Tibial nerve (tissue), 4 donors: Measurements from ENCODE around the gene MPZL1. TPM values are rescaled to one million over a fixed set of nuclear protein-coding genes. Genes with fewer than 3 reads are reported as not detected.

Experiments used
- DNase-seq, 2 donors: peaks; one replicate each; pipeline ENCODE4 v3.0.0-alpha.2; 2019; ENCODE audit warnings: low spot score in 2 of 2
- H3K27ac ChIP-seq, 4 donors: fragments of 200-600 bp; sonication (generic) in 3 of 4; one replicate each; pipeline ENCODE4 v1.5.1; 2017 to 2019; ENCODE audit warnings: mild to moderate bottlenecking in 1 of 4
- H3K27me3 ChIP-seq, 2 donors: fragments of 200-600 bp; sonication (generic) in 1 of 2; one replicate each; pipeline versions ENCODE4 v1.5.1 to v1.6.0; 2017 to 2019
- H3K36me3 ChIP-seq, 3 donors: fragments of 200-600 bp; sonication (generic); one replicate each; pipeline ENCODE4 v1.5.1; 2018 to 2019
- H3K4me1 ChIP-seq, 4 donors: fragments of 200-600 bp; sonication (generic) in 3 of 4; one replicate each; pipeline ENCODE4 v1.5.1; 2017 to 2019
- H3K4me3 ChIP-seq, 4 donors: fragments of 200-600 bp; sonication (generic) in 3 of 4; one replicate each; pipeline ENCODE4 v1.5.1; 2017 to 2019; ENCODE audit warnings: mild to moderate bottlenecking in 1 of 4, moderate library complexity in 1 of 4
- H3K9me3 ChIP-seq, 4 donors: fragments of 200-600 bp; sonication (generic) in 3 of 4; one replicate each; pipeline ENCODE4 v1.5.1; 2017 to 2019
- CTCF ChIP-seq, 5 experiments: fragments of 200-600 bp in 3 of 5; fragments of 450-650 bp in 2 of 5; sonication (generic) in 3 of 5; IDR thresholded peaks; one replicate each; pipeline ENCODE4 v1.5.1; 2016 to 2019; ENCODE audit warnings: antibody characterized with exemption in 5 of 5, mild to moderate bottlenecking in 3 of 5, moderate library complexity in 2 of 5
- EP300 ChIP-seq, 2 donors: sonication (generic); formaldehyde crosslinking; IDR thresholded peaks; one replicate each; pipeline ENCODE4 v1.6.1; 2017; ENCODE audit warnings: antibody characterized with exemption in 2 of 2, mild to moderate bottlenecking in 1 of 2
- POLR2A ChIP-seq, 2 donors: fragments of 450-650 bp; IDR thresholded peaks; one replicate each; pipeline ENCODE4 v1.6.1; 2017; ENCODE audit warnings: antibody characterized with exemption in 2 of 2, mild to moderate bottlenecking in 2 of 2, moderate library complexity in 2 of 2
- WGBS, 2 donors: methylation state at CpG; one replicate each; pipeline ENCODE4 v1.1.5; 2018; 5-methylcytosine and 5-hydroxymethylcytosine counted together
- total RNA-seq, 4 donors: library from RNA; depleted of rRNA; stranded (reverse); fragments of >200 nt; gene quantifications; one replicate each; pipeline ENCODE4 v1.1.0, GENCODE V29; 2016

Gene MPZL1
- total RNA-seq, 4 donors from 2014 or later = 50.1 to 76.0 (median 71.7) TPM

- Histone ChIP-seq H3K4me1 (peaks cover 0 to 12% (median 0%) of the 10 kb centered on the region in 4 donors), H3K9me3 (no peaks in the 10 kb centered on the region), H3K27ac (no peak overlapping the region), H3K27me3 (no peaks in the 10 kb centered on the region), H3K4me3 (no peak overlapping the region), H3K36me3 (no peaks in the 10 kb centered on the region)
- TF ChIP-seq EP300 (IDR thresholded peaks at IDR 0.05) = no peak
- TF ChIP-seq CTCF (IDR thresholded peaks at IDR 0.05) = peak; percentile 77 to 94 (median 90)
- no peak for TF ChIP-seq POLR2A (IDR thresholded peaks at IDR 0.05)
- peak; percentile 72 to 96 for DNase-seq
- 21 to 27% methylated on average over 7 of the region's 7 CpGs for WGBS, 2 donors
Observed at GRCh38 chr1:167687919-167688519, 33.8 kb upstream of the MPZL1 start.

GRCh38 chr1:167689567-167689920, 32.2 kb upstream of the MPZL1 start:
- TF ChIP-seq EP300 (IDR thresholded peaks at IDR 0.05) = no peak
- TF ChIP-seq CTCF (IDR thresholded peaks at IDR 0.05) = no peak
- TF ChIP-seq POLR2A (IDR thresholded peaks at IDR 0.05) = no peak
- peaks cover 0 to 12% (median 0%) of the 10 kb centered on the region in 4 donors for H3K4me1 ChIP-seq
- H3K27ac ChIP-seq = no peak overlapping the region
- no peak overlapping the region for H3K4me3 ChIP-seq
- no peaks in the 10 kb centered on the region for H3K36me3 ChIP-seq
- 51 to 60% methylated on average over 5 of the region's 5 CpGs for WGBS, 2 donors
- no peak for DNase-seq
- no peaks in the 10 kb centered on the region for H3K27me3 ChIP-seq
- no peaks in the 10 kb centered on the region for H3K9me3 ChIP-seq

- no peak for DNase-seq
- no peak overlapping the region for H3K27ac ChIP-seq
- TF ChIP-seq CTCF (IDR thresholded peaks at IDR 0.05) = no peak
- TF ChIP-seq POLR2A (IDR thresholded peaks at IDR 0.05) = no peak
- TF ChIP-seq EP300 (IDR thresholded peaks at IDR 0.05) = no peak
- H3K36me3 ChIP-seq = no peaks in the 10 kb centered on the region
- no peaks in the 10 kb centered on the region for H3K9me3 ChIP-seq
- WGBS, 2 donors = 93 to 94% methylated on average over 4 of the region's 4 CpGs
- peaks cover 0 to 12% (median 0%) of the 10 kb centered on the region in 4 donors for H3K4me1 ChIP-seq
- H3K4me3 ChIP-seq = no peak overlapping the region
- H3K27me3 ChIP-seq = no peaks in the 10 kb centered on the region
Observed at GRCh38 chr1:167690053-167690452, 31.7 kb upstream of the MPZL1 start.

GRCh38 chr1:167693425-167694045, 28.2 kb upstream of the MPZL1 start:
- H3K4me3 ChIP-seq = no peak overlapping the region
- H3K27ac ChIP-seq = no peak overlapping the region
- peaks cover 0 to 8% (median 0%) of the 10 kb centered on the region in 4 donors for H3K4me1 ChIP-seq
- TF ChIP-seq EP300 (IDR thresholded peaks at IDR 0.05) = no peak
- no peak for TF ChIP-seq CTCF (IDR thresholded peaks at IDR 0.05)
- TF ChIP-seq POLR2A (IDR thresholded peaks at IDR 0.05) = no peak
- H3K36me3 ChIP-seq = peaks cover 0 to 5% (median 0%) of the 10 kb centered on the region in 3 donors
- no peak for DNase-seq
- WGBS, 2 donors = 94 to 95% methylated on average over 7 of the region's 7 CpGs
- no peaks in the 10 kb centered on the region for H3K27me3 ChIP-seq
- no peaks in the 10 kb centered on the region for H3K9me3 ChIP-seq

GRCh38 chr1:167694691-167695090, 27.1 kb upstream of the MPZL1 start:
- Histone ChIP-seq H3K4me1 (peaks cover 0 to 3% (median 0%) of the 10 kb centered on the region in 4 donors), H3K36me3 (peaks cover 0 to 5% (median 0%) of the 10 kb centered on the region in 3 donors), H3K27me3 (no peaks in the 10 kb centered on the region), H3K4me3 (no peak overlapping the region), H3K27ac (no peak overlapping the region), H3K9me3 (no peaks in the 10 kb centered on the region)
- no peak for DNase-seq
- 65 to 79% methylated on average over 2 of the region's 2 CpGs for WGBS, 2 donors
- TF ChIP-seq POLR2A (IDR thresholded peaks at IDR 0.05) (no peak), CTCF (IDR thresholded peaks at IDR 0.05) (no peak), EP300 (IDR thresholded peaks at IDR 0.05) (no peak)
